Measurements from ENCODE around the gene IL9. TPM values are rescaled to one million over a fixed set of nuclear protein-coding genes. Genes with fewer than 3 reads are reported as not detected.

Gene IL9
- total RNA-seq, 1 experiment from 2014 or later: not detected

- Mint-ChIP-seq H3K4me1 (ENCODE audit: insufficient read depth, unreplicated experiment) (no peaks in the 10 kb centered on the region), H3K27me3 (ENCODE audit: insufficient read depth, unreplicated experiment) (peaks cover 12% of the 10 kb centered on the region), H3K36me3 (ENCODE audit: insufficient read depth, unreplicated experiment) (no peaks in the 10 kb centered on the region), H3K9me3 (ENCODE audit: unreplicated experiment) (no peaks in the 10 kb centered on the region), H3K27ac (ENCODE audit: low read depth, unreplicated experiment) (no peak overlapping the region), H3K4me3 (ENCODE audit: unreplicated experiment) (no peak overlapping the region)
- no TSS peak for BruUV-seq (replicated peaks)
- TF ChIP-seq CTCF (IDR thresholded peaks at IDR 0.05; ENCODE audit: unreplicated experiment): no peak
- POLR2A ChIA-PET: no interaction called here
- intact Hi-C loops (cut with micrococcal nuclease): no loop called here
- DNase-seq (ENCODE audit: unreplicated experiment): no peak
- CTCF ChIA-PET: interaction anchor here (1.1 to 8.8 kb wide), 5 partner anchors 16 to 292 kb away, joined by 4 to 76 read pairs (median 5); no protein-coding TSS in a partner anchor
Observed at GRCh38 chr5:135846311-135846710, 49.3 kb downstream of the IL9 start.

GRCh38 chr5:135843571-135844337 is 51.9 kb downstream of the IL9 start:
- no peak overlapping the region for H3K27ac Mint-ChIP-seq (ENCODE audit: low read depth, unreplicated experiment)
- no peaks in the 10 kb centered on the region for H3K4me1 Mint-ChIP-seq (ENCODE audit: insufficient read depth, unreplicated experiment)
- intact Hi-C loops (cut with micrococcal nuclease): no loop called here
- peaks cover 36% of the 10 kb centered on the region for H3K27me3 Mint-ChIP-seq (ENCODE audit: insufficient read depth, unreplicated experiment)
- POLR2A ChIA-PET: no interaction called here
- H3K36me3 Mint-ChIP-seq (ENCODE audit: insufficient read depth, unreplicated experiment): no peaks in the 10 kb centered on the region
- DNase-seq (ENCODE audit: unreplicated experiment): peak; percentile 88
- CTCF ChIA-PET: interaction anchor here (0.5 to 8.8 kb wide), 9 partner anchors 10 to 378 kb away, joined by 3 to 76 read pairs (median 3); partner anchors contain the start of gene SLC25A48
- H3K4me3 Mint-ChIP-seq (ENCODE audit: unreplicated experiment): no peak overlapping the region
- no TSS peak for BruUV-seq (replicated peaks)
- H3K9me3 Mint-ChIP-seq (ENCODE audit: unreplicated experiment): no peaks in the 10 kb centered on the region
- TF ChIP-seq CTCF (IDR thresholded peaks at IDR 0.05; ENCODE audit: unreplicated experiment): no peak

DNA sequence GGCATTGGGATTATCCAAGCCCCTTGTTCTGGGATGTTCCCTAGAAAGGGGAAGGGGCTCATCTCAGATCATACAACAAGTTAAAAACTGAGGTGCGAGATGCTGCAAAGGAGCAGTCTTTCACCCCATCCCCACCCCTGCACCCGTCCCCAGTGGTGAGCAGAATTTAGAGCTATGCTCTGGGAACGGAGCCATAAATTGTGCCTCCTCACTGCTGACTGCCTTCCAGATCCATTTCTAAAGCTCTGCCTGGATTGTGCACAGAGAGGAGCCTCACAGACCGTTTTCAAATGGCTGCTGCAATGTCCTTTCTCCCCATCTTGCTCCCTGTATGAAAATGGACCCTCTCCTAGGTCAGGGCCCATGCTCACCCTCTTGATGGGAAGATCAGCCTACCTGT is 52.9 kb downstream of the IL9 start:
- Mint-ChIP-seq H3K9me3 (ENCODE audit: unreplicated experiment) (no peaks in the 10 kb centered on the region), H3K4me1 (ENCODE audit: insufficient read depth, unreplicated experiment) (no peaks in the 10 kb centered on the region), H3K36me3 (ENCODE audit: insufficient read depth, unreplicated experiment) (no peaks in the 10 kb centered on the region), H3K27ac (ENCODE audit: low read depth, unreplicated experiment) (no peak overlapping the region), H3K27me3 (ENCODE audit: insufficient read depth, unreplicated experiment) (peaks cover 44% of the 10 kb centered on the region), H3K4me3 (ENCODE audit: unreplicated experiment) (no peak overlapping the region)
- no peak for DNase-seq (ENCODE audit: unreplicated experiment)
- no TSS peak for BruUV-seq (replicated peaks)
- intact Hi-C loops (cut with micrococcal nuclease): no loop called here
- ChIA-PET CTCF (interaction anchor here (0.9 to 8.8 kb wide), 5 partner anchors 9 to 377 kb away, joined by 3 to 76 read pairs (median 4); partner anchors contain the start of gene SLC25A48), POLR2A (no interaction called here)
- no peak for TF ChIP-seq CTCF (IDR thresholded peaks at IDR 0.05; ENCODE audit: unreplicated experiment)

Other genes starting within 250 kb of the IL9 start
- not detected in 2 replicates for gene SLC25A48, start 61.2 kb downstream of the IL9 start, total RNA-seq (2022)
- gene LECT2, start 59.1 kb upstream of the IL9 start, total RNA-seq (2022): not detected in 2 replicates
- 623 and 892 TPM in 2 replicates for gene TGFBI, start 133.1 kb upstream of the IL9 start, total RNA-seq (2022)
- gene SMAD5, start 237.0 kb upstream of the IL9 start, total RNA-seq (2022): 97.4 and 106 TPM in 2 replicates

Data from MCF 10A (cell line).